Memory B cell (primary cell): ENCODE results near the gene SALL2.

Experiments used
- ATAC-seq: fragments of 150-1000 bp; cut with Tn5 transposase; 2 replicates; pipeline ENCODE4 v1.10.0; 2021; ENCODE audit warnings: low read depth, mild to moderate bottlenecking, moderate library complexity
- DNase-seq, 2 donors: peaks; one replicate each; pipeline ENCODE4 v3.0.0; 2022; ENCODE audit warnings: low spot score in 2 of 2
- H3K27ac Mint-ChIP-seq: one replicate; pipeline ENCODE4 v1.8.0; 2022; ENCODE audit warnings: mild to moderate bottlenecking, moderate library complexity, mixed read lengths
- H3K27me3 Mint-ChIP-seq: one replicate; pipeline ENCODE4 v1.8.0; 2022; ENCODE audit warnings: mixed read lengths
- H3K36me3 Mint-ChIP-seq: one replicate; pipeline ENCODE4 v1.8.0; 2022; ENCODE audit warnings: mild to moderate bottlenecking, mixed read lengths
- H3K4me1 Mint-ChIP-seq: one replicate; pipeline ENCODE4 v1.8.0; 2022; ENCODE audit warnings: mixed read lengths
- H3K4me3 Mint-ChIP-seq: one replicate; pipeline ENCODE4 v1.8.0; 2022; ENCODE audit warnings: mild to moderate bottlenecking, moderate library complexity, mixed read lengths
- H3K9me3 Mint-ChIP-seq: one replicate; pipeline ENCODE4 v1.8.0; 2022; ENCODE audit warnings: mixed read lengths

Gene SALL2

DNA sequence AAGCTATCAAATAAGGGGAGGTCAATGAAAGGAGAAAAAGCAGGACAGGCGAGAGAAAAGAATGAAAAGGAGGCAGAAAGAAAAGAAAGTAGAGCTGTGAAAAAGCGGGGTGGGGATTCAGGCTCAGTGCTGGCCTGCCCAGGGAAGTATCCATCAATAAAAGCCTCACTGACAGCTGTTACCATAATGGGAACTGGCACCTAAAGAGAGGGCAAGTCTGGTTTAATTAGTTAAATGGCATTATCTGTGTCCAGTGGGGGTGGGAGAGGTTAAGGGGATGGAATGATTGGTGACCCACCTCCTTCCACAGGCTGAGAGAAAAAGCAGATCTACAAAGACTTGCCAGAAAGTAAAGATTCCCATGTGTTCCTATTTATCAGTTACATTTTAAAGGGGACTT lies 7.4 kb downstream of the SALL2 start:
- no peak for ATAC-seq
- no peak for DNase-seq
- no peaks in the 10 kb centered on the region for H3K9me3 Mint-ChIP-seq
- no peaks in the 10 kb centered on the region for H3K36me3 Mint-ChIP-seq
- H3K27me3 Mint-ChIP-seq, result peaks cover 5% of the 10 kb centered on the region
- H3K27ac Mint-ChIP-seq, result no peak overlapping the region
- peaks cover 3% of the 10 kb centered on the region for H3K4me1 Mint-ChIP-seq
- no peak overlapping the region for H3K4me3 Mint-ChIP-seq

DNA sequence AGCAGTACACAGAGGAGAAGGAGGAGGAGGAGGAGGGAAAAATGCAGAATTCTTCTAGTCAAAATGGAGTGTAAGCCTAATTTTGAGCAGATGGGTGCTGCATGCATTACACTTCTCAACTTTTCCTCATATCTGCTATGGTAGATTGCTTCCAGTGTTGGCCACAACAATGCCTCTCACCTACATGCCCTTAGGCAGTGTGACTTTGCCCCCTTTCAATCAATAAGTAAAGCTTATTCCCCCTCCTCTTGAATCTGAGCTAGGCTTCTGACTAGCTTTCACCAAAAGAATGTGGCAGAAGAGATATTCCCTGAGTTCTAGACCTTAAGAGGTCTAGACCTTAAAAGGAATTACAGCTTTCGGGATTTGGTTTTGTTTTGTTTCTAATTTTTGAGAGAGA lies 11.8 kb downstream of the SALL2 start:
- no peaks in the 10 kb centered on the region for H3K27me3 Mint-ChIP-seq
- DNase-seq (no peak), ATAC-seq (no peak)
- H3K4me3 Mint-ChIP-seq, result no peak overlapping the region
- H3K36me3 Mint-ChIP-seq, result peaks cover 2% of the 10 kb centered on the region
- no peaks in the 10 kb centered on the region for H3K9me3 Mint-ChIP-seq
- H3K27ac Mint-ChIP-seq, result no peak overlapping the region
- peaks cover 19% of the 10 kb centered on the region for H3K4me1 Mint-ChIP-seq

DNA sequence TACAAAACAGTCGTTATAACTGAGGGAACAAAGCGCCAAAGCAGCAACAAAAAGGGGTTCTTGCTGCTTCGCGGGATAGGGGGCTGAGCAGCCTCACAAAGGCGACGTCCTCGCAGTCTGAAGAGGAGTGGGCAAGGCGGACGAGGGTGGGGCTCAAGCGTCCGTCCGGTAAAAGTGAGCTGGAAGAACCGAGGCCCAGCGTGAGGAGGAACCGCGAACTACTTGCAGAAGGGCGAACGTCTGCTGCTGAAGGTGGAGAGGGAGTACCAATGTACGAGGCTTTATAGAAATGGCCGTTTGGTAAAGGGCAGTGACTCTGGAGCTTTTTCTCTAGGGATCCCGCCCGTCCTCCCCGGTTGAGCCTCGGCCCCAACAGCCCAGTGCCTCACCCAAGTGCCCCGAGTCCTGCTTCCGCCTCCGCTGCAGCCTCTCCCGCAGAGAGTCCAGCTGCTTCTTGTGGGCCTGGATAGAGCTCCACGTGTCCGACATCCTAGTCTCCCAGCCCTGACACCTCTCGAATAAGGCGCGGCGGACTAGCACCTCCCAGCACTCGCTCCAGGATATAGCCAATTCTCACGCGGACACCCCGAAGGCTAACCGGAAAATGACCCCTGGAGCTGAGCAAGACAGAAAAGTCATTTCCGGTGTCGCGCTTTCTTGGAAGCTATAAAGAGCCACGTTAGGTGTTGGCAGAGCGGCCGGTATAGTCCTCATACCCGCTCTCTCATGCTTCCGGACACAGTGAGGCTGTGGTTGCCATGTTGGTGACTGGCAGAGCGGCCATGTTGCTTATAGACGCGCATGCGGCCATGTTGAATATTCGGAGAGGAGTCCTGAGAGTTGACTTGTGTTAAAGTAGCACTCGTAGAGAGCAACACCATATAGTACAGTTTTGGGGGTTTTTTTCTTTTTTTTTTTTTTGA lies 15.2 kb downstream of the SALL2 start, which contains the start of gene METTL3:
Gene METTL3, minus strand, starts transcription at position 606 of the 923 bp plus-strand sequence. Its CDS starts 117 bp downstream, at position 489.
- peak within 1 kb of the TSS; percentile 98 for H3K4me3 Mint-ChIP-seq
- peaks cover 21% of the 10 kb centered on the region for H3K4me1 Mint-ChIP-seq
- ATAC-seq (peak; percentile 99), DNase-seq (peak; percentile 80 to 87)
- H3K36me3 Mint-ChIP-seq, result peaks cover 6% of the 10 kb centered on the region
- H3K27ac Mint-ChIP-seq, result peak within 1 kb of the TSS; percentile 98
- H3K27me3 Mint-ChIP-seq, result no peaks in the 10 kb centered on the region
- no peaks in the 10 kb centered on the region for H3K9me3 Mint-ChIP-seq

DNA sequence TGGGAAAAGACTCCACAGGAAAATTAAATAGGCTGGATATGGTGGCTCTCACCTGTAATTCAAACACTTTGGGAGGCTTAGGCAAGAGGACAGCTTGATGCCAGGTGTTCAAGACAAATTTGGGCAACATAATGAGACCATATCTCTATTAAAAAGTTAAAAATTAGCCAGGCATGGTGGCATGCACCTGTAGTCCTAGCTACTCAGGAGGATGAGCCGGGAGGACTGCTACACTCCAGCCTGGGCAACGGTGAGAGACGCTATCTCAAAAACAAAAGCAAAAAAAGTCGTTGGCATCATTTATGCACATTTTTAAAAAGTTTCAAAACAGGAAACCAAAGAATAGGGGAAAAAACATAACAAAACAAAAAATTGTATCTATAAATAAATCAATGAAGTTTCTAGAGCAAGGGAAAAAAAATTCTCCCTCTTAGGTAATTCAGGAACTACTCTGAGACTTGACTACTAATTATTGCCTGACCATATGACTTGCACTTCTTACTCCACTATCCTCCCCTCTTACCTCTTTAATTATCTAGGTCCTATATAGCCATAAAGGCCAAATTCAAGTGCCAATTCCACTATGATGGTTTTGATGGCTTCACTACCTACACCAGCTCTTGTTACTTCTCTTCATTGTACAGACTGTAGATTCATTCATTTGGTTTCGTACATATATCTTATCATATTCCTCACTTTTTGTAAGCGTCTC lies 16.6 kb downstream of the SALL2 start:
- Mint-ChIP-seq H3K9me3 (no peaks in the 10 kb centered on the region), H3K4me3 (peak overlapping the region; percentile 98), H3K27ac (peak overlapping the region; percentile 98), H3K27me3 (no peaks in the 10 kb centered on the region), H3K4me1 (peaks cover 25% of the 10 kb centered on the region), H3K36me3 (peaks cover 6% of the 10 kb centered on the region)
- ATAC-seq (no peak), DNase-seq (no peak)

DNA sequence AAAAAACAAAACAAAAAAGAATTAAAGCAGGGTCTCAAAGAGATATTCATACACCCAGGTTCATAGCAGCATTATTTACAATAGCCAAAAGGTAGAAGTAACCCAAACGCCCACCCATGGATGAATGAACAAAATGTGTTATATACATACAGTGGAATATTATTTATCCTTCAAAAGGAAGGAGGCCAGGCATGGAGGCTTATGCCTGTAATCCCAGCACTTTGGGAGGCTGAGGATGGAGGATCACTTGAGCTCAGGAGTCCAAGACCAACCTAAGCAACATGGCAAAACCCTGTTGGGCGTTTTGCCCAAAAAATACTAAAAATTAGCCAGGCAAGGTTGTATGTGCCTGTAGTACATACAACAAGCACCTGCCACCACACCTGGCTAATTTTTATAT lies 19.6 kb downstream of the SALL2 start:
- Mint-ChIP-seq H3K4me3 (no peak overlapping the region), H3K9me3 (no peaks in the 10 kb centered on the region), H3K36me3 (peaks cover 13% of the 10 kb centered on the region), H3K27me3 (no peaks in the 10 kb centered on the region), H3K4me1 (peaks cover 22% of the 10 kb centered on the region), H3K27ac (no peak overlapping the region)
- DNase-seq (no peak), ATAC-seq (no peak)

DNA sequence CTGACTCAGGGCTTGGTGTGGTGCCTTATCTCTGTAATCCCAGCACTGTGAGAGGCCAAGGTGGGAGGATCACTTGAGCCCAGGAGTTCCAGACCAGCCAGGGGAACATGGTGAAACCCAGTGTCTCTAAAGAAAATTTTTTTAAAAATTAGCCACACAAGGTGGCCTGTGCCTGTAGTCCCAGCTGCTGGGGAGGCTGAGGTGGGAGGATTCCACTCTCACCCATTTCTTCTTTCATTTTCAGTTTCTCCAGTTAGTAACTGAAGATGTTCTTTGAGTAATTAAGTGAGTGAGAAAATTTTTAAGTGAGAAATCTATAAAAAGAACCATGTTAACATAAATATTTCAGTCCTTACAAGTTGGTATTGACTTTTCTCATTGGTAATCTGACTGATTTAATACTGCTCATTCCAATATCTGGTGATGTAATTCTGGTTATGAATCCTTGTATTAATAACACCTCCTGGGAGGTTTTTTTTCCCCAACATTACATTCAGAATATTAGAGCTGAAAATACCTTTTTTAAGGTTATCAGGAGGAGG lies 21.1 kb downstream of the SALL2 start:
- Mint-ChIP-seq H3K27me3 (no peaks in the 10 kb centered on the region), H3K4me3 (no peak overlapping the region), H3K27ac (no peak overlapping the region), H3K4me1 (peaks cover 17% of the 10 kb centered on the region), H3K36me3 (peaks cover 18% of the 10 kb centered on the region), H3K9me3 (no peaks in the 10 kb centered on the region)
- ATAC-seq (peak; percentile 64), DNase-seq (no peak)

DNA sequence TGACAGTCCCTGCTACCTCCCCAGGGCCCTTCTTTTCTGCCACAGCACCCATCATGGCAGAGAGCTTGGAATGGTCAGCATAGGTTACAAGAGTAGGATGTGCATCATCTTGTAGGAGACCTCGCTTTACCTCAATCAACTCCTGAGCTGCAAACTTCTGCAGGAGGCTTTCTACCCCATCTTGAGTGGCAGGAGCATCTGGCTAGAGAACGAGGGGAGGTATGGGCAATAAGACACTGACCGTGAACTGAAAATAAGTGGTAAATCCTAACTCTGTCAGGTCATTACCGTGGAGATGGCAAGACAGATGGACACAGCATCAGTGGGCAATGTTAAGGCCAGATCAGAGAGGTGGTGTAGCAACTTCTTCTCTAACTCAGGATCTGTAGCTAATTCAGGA lies 22.8 kb downstream of the SALL2 start:
- Mint-ChIP-seq H3K4me1 (peaks cover 10% of the 10 kb centered on the region), H3K9me3 (no peaks in the 10 kb centered on the region), H3K27ac (no peak overlapping the region), H3K27me3 (no peaks in the 10 kb centered on the region), H3K4me3 (no peak overlapping the region), H3K36me3 (peaks cover 24% of the 10 kb centered on the region)
- ATAC-seq (no peak), DNase-seq (no peak)

DNA sequence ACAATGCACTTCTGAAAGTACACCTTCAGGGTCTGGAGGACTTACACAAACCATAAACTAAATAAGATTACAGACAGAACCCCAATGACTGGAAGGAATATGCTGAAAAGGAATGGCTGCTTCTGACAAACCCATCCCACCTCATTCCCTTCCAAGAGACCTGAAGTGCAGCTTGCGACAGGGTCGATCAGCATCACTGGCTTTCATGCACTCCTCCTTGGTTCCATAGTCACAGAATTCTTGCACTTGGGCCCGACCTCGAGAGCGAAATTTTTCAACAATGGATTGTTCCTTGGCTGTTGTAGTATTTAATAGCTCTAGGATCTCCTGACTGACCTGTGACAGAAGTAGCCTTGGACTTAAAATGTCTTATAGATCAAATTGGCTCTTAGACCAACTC lies 24.6 kb downstream of the SALL2 start:
- no peaks in the 10 kb centered on the region for H3K27me3 Mint-ChIP-seq
- ATAC-seq (no peak), DNase-seq (no peak)
- peaks cover 8% of the 10 kb centered on the region for H3K4me1 Mint-ChIP-seq
- H3K4me3 Mint-ChIP-seq, result no peak overlapping the region
- no peaks in the 10 kb centered on the region for H3K9me3 Mint-ChIP-seq
- H3K27ac Mint-ChIP-seq, result no peak overlapping the region
- H3K36me3 Mint-ChIP-seq, result peaks cover 25% of the 10 kb centered on the region

DNA sequence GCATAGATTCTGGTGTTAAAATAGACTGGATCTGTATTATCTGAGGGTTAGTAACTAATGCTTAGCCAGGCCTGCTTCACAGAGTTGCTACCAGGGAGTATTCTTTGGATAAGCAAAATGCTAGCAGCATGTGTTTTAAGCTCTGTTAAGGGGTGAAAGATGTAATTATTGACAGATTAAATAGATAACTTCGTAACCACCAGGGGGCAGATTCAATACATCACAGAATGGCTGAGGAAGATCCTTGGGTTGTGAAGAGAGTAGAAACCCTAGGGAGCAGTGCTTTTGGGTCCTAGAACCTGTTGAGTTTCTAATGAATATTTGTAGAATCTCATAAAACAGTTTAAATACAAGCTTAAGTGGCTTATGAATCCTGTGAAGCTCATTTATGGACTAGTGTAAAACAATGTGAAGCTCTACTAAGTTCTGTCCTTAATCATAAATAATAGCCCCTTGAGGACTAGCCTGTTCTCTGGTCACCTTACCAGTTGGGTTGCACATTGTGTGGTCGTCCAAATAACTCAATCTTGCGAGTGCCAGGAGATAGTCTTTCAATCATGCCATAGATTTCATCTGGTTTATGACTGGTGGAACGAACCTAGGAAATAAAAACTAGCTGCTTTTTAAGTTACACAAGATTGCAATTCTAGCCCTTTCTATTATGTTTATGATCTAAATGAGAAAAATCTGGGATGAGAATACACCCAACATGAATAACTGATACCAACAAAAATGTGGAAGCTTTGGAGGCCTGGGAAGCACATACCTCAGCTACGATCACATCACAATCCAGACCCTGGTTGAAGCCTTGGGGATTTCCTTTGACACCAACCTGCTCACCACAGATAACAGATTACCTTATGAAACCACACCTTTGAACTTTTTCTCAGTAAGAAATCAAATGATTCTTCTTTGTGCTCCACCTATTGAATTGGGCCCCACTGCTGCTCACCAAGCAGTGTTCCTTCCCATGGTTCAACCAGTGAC lies 27.3 kb downstream of the SALL2 start:
- no peak overlapping the region for H3K4me3 Mint-ChIP-seq
- H3K9me3 Mint-ChIP-seq, result no peaks in the 10 kb centered on the region
- peak; percentile 73 for ATAC-seq
- no peak overlapping the region for H3K27ac Mint-ChIP-seq
- peaks cover 4% of the 10 kb centered on the region for H3K4me1 Mint-ChIP-seq
- peaks cover 32% of the 10 kb centered on the region for H3K36me3 Mint-ChIP-seq
- DNase-seq, result peak in 1 of 2 donors; percentile 28
- H3K27me3 Mint-ChIP-seq, result no peaks in the 10 kb centered on the region

DNA sequence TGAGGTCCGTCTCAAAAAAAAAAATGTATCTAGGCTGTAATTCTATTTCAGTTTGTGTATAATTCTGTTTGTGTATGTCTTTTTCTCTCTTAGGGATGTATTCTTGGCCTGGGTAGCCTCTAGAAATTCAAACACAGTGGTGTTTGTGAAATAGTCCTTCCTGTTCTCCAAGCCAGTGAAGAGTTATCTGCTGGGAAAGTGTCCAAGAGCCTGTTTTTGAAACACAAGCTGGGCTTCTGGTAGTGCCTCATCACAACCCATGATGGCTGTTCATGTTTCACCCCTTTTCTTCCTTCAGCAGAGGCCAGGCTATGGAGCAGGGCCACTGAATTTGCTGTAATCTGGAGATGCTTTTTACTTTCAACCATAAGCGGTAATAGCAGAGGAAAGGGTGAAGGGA lies 29.7 kb downstream of the SALL2 start:
- Mint-ChIP-seq H3K4me1 (peaks cover 4% of the 10 kb centered on the region), H3K27ac (no peak overlapping the region), H3K36me3 (peaks cover 35% of the 10 kb centered on the region), H3K4me3 (no peak overlapping the region), H3K9me3 (no peaks in the 10 kb centered on the region), H3K27me3 (no peaks in the 10 kb centered on the region)
- ATAC-seq (no peak), DNase-seq (no peak)

DNA sequence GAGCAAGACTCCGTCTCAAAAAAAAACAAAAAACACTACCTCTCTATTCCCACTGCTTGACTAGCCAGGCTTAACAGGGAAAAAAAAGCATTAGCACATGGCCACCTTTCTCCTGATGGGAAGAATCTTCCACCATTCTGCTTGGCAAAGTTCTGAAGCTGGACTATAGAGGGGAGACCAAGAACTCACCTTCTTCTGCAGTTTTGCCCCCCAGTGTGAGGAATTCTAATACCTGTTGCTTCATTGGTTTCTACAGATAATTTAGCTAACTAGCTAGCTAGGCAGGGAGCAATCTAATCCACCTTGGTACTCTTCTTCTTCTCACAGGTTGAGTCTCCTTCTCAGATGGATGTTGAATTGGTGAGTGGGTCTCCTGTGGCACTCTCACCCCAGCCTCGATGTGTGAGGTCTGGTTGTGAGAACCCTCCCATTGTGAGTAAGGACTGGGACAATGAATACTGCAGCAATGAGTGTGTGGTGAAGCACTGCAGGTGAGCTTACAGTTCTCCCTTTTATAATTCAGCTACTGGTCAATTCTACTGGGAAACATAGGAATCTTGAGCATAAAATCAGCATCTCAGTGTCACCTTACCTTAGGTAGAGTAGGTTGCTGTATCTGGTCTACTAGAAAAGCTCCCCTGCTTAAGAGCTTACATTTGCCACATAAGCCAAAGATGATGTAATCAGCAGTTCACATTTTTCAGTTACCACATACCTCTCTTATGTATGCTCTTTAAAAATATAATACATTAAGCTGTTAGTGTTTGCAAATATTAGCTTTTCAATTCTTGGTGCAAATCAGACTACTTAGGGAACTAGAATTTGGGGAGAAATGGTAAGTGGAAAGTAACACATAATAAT lies 31.0 kb downstream of the SALL2 start:
- Mint-ChIP-seq H3K4me3 (no peak overlapping the region), H3K27ac (no peak overlapping the region), H3K27me3 (no peaks in the 10 kb centered on the region), H3K4me1 (no peaks in the 10 kb centered on the region), H3K9me3 (no peaks in the 10 kb centered on the region), H3K36me3 (peaks cover 32% of the 10 kb centered on the region)
- ATAC-seq, result no peak
- no peak for DNase-seq

DNA sequence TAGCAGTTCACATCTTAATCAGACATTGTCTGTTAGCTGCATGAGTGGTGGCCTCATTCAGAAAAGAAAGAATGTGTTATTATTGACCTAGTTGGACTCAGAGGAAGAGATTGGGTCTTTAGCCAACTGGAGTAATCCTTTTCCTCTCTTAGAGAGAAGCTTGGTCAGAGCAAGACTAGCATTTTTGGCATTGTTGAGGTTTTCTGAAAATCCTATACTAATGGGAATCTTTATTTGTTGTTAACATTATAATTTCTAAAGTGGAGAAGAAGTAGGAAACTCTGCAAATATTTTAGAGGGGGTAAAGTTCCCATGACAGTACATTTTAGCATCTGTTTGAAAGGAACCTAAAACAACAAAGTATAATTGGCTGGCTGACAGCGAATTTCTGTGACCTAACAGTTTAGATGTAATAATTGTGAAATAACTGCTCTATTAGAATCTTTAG lies 39.5 kb downstream of the SALL2 start:
- ATAC-seq (no peak), DNase-seq (no peak)
- Mint-ChIP-seq H3K27me3 (no peaks in the 10 kb centered on the region), H3K4me3 (no peak overlapping the region), H3K36me3 (peaks cover 12% of the 10 kb centered on the region), H3K9me3 (no peaks in the 10 kb centered on the region), H3K4me1 (no peaks in the 10 kb centered on the region), H3K27ac (no peak overlapping the region)
